PFSK-1 (cell line): ENCODE results near the gene ACAD9.

Source experiments
- FOXP2 ChIP-seq: optimal IDR thresholded peaks from 2 replicates; pipeline ENCODE3; 2011; ENCODE audit warnings: borderline replicate concordance, control low read depth, inconsistent platforms; ENCODE audit not compliant: insufficient read depth; ENCODE audit errors: extremely low read length, extremely low read depth
- POLR2AphosphoS5 ChIP-seq: IDR thresholded peaks from 2 replicates; pipeline ENCODE4 v1.6.1; 2012; ENCODE audit warnings: low read depth, mild to moderate bottlenecking, control low read depth, low read length, moderate library complexity
- REST ChIP-seq, 2 experiments: IDR thresholded peaks; 2 replicates each; pipeline versions ENCODE4 v1.6.1 to v1.8.0; 2011 to 2012; ENCODE audit warnings: low read depth in 2 of 2, low read length in 2 of 2, control low read depth in 1 of 2, inconsistent platforms in 1 of 2, mild to moderate bottlenecking in 1 of 2, moderate library complexity in 1 of 2; ENCODE audit not compliant: insufficient read depth in 1 of 2
- SIN3A ChIP-seq: IDR thresholded peaks from 2 replicates; pipeline ENCODE4 v1.6.1; 2012; ENCODE audit warnings: mild to moderate bottlenecking, low read length, moderate library complexity, borderline replicate concordance; ENCODE audit not compliant: insufficient read depth
- TAF1 ChIP-seq: IDR thresholded peaks from 2 replicates; pipeline ENCODE4 v1.6.1; 2012; ENCODE audit warnings: low read length, control low read depth, borderline replicate concordance; ENCODE audit not compliant: insufficient read depth

Gene ACAD9

DNA sequence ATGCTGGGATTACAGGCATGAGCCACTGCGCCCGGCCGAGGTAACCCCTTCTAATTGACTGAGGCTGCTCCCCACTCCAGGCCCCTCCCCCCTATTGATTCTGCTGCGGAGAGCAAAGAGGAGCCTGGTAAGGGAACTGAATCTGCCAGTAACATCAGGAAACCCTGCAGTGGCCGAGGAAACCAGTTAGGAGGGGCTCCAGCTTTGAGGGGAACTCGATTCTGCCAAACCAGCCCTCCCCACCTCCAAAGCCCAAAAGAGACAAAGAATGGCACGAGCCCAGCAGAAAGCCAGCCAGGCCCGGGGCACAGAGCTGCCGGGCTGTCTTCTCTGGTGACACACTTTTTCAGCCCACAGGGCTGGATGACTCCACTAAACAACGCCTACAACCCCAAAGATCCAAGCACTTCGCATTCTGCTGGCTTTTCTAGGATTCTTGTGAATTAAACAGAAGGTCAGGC lies 15.0 kb upstream of the ACAD9 start:
- no peak for TF ChIP-seq SIN3A
- TF ChIP-seq POLR2AphosphoS5 = no peak
- TF ChIP-seq REST (IDR thresholded peaks at IDR 0.05; ENCODE audit: insufficient read depth in 1 of 2, low read depth in 2 of 2, low read length in 2 of 2) = no peak
- no peak for TF ChIP-seq FOXP2
- TF ChIP-seq TAF1 = no peak

DNA sequence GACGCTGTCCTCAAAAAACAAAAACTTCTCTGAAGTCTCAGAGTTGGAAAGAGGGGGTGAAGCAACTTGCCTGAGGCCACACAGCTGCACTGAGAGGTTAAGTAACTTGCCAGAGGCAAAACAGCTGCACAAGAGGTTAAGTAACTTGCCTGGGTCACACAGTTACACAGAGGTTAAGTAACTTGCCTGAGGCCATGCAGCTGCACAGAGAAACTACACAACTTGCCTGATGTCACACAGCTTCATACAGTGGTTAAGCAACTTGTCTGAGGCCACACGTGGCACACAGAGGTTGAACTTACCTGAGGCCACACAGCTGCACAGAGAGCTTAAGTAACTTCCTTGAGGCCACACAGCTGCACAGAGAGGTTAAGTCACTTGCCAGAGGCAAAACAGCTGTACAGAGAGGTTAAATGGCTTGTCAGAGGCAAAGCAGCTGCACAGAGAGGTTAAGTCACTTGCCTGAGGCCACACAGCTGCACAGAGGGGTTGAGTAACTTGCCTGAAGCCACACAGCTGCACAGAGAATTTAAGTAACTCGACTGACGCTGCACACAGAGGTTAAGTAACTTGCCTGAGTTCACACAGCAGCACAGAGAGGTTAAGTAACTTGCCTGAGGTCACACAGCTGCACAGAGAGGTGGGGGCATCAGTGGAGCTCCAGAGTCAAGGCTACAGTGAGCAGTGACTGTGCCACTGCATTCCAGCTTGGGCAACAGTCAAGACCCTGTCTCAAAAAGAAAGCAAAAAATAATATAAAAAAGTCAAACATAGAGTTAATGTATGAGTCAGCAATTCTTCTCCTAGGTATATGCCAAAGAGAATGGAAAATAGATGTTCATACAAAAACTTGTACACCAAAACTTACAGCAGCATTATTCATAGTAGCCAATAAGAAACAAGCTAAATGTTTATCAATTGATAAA lies 12.0 kb upstream of the ACAD9 start:
- TF ChIP-seq FOXP2 = no peak
- TF ChIP-seq SIN3A = no peak
- TF ChIP-seq POLR2AphosphoS5 = no peak
- no peak for TF ChIP-seq TAF1
- TF ChIP-seq REST (IDR thresholded peaks at IDR 0.05; ENCODE audit: insufficient read depth in 1 of 2, low read depth in 2 of 2, low read length in 2 of 2) = no peak

DNA sequence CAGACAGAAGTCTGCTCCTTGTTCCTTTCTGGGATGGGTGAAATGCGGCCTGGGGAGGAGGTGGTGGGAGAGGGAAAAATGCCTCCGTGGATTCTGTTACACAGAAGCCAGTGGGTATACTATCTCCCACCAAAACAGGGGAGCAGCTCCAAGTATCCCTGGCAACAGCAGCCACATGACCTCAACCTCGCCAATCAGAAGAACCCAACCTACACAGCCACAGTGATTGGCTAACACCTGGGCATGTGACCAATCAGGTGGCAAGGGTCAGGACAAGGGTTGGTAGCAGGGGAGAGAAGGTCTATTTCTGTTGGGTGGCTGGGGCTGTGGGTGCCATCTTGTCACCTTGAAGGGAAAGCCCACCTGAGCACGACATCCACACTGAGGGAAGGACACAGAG lies 9.1 kb upstream of the ACAD9 start:
- no peak for TF ChIP-seq TAF1
- TF ChIP-seq SIN3A = no peak
- TF ChIP-seq REST (IDR thresholded peaks at IDR 0.05; ENCODE audit: insufficient read depth in 1 of 2, low read depth in 2 of 2, low read length in 2 of 2) = no peak
- no peak for TF ChIP-seq POLR2AphosphoS5
- TF ChIP-seq FOXP2 = no peak

GRCh38 chr3:128872282-128872681 lies 7.1 kb upstream of the ACAD9 start:
- TF ChIP-seq SIN3A = no peak
- TF ChIP-seq REST (IDR thresholded peaks at IDR 0.05; ENCODE audit: insufficient read depth in 1 of 2, low read depth in 2 of 2, low read length in 2 of 2) = no peak
- no peak for TF ChIP-seq FOXP2
- TF ChIP-seq TAF1 = no peak
- TF ChIP-seq POLR2AphosphoS5 = no peak
